Measurements from ENCODE around the gene ZP1.

- TF ChIP-seq ZBTB17 (tag by site-specific recombination; IDR thresholded peaks at IDR 0.05): no peak
- no peak for TF ChIP-seq CTCF (tag by site-specific recombination; IDR thresholded peaks at IDR 0.05)
- no peak for TF ChIP-seq ZNF792 (tag by site-specific recombination; IDR thresholded peaks at IDR 0.05)
- no peak for TF ChIP-seq ZNF658 (tag by site-specific recombination; IDR thresholded peaks at IDR 0.05)
- TF ChIP-seq ZEB2 (tag by site-specific recombination; IDR thresholded peaks at IDR 0.05): no peak
- TF ChIP-seq PRDM1 (tag by site-specific recombination; IDR thresholded peaks at IDR 0.05): no peak
- no peak for TF ChIP-seq ZNF24 (tag by site-specific recombination; IDR thresholded peaks at IDR 0.05)
- TF ChIP-seq SP2 (tag by site-specific recombination; IDR thresholded peaks at IDR 0.05): no peak
- TF ChIP-seq YY1 (tag by site-specific recombination; IDR thresholded peaks at IDR 0.05): no peak
- no peak for TF ChIP-seq ZNF354C (tag by site-specific recombination; IDR thresholded peaks at IDR 0.05; ENCODE audit: borderline replicate concordance, low read depth)
- no peak for TF ChIP-seq ZNF366 (tag by site-specific recombination; conservative IDR thresholded peaks at IDR 0.05)
- TF ChIP-seq, protein P1, sequence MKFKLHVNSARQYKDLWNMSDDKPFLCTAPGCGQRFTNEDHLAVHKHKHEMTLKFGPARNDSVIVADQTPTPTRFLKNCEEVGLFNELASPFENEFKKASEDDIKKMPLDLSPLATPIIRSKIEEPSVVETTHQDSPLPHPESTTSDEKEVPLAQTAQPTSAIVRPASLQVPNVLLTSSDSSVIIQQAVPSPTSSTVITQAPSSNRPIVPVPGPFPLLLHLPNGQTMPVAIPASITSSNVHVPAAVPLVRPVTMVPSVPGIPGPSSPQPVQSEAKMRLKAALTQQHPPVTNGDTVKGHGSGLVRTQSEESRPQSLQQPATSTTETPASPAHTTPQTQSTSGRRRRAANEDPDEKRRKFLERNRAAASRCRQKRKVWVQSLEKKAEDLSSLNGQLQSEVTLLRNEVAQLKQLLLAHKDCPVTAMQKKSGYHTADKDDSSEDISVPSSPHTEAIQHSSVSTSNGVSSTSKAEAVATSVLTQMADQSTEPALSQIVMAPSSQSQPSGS (tag by site-specific recombination; IDR thresholded peaks at IDR 0.05; ENCODE audit: low read depth): no peak
- no peak for TF ChIP-seq ZNF776 (tag by site-specific recombination; IDR thresholded peaks at IDR 0.05; ENCODE audit: borderline replicate concordance)
- no peak for TF ChIP-seq SALL2 (tag by site-specific recombination; IDR thresholded peaks at IDR 0.05; ENCODE audit: borderline replicate concordance)
Observed at GRCh38 chr11:60919320-60919719, 52.0 kb downstream of the ZP1 start.

Measured in HEK293 (cell line).